NCI-H774 (cell line): ENCODE measurements around the gene HOXA4.

Experiments
- DNase-seq: peaks from one replicate; lab custom pipeline; 2025; lab: John Stamatoyannopoulos, UW

Gene HOXA4

GRCh38 chr7:27105301-27106031 lies 25.1 kb downstream of the HOXA4 start:
- DNase-seq = no peak

- DNase-seq = no peak
These were observed 26.1 kb downstream of the HOXA4 start for GRCh38 chr7:27104341-27105058.

GRCh38 chr7:27103489-27104226 lies 26.9 kb downstream of the HOXA4 start:
- DNase-seq = no peak

GRCh38 chr7:27102581-27103442 lies 27.7 kb downstream of the HOXA4 start, which contains the start of gene HOXA2:
HOXA2 (minus strand) TSS chr7:27102683; CDS start chr7:27102500, 183 bp downstream.
- DNase-seq = no peak

GRCh38 chr7:27101957-27102580 lies 28.5 kb downstream of the HOXA4 start:
- no peak for DNase-seq

- DNase-seq = no peak
These were observed 29.2 kb downstream of the HOXA4 start for GRCh38 chr7:27101171-27101956.

GRCh38 chr7:27100694-27101170 lies 29.8 kb downstream of the HOXA4 start:
- no peak for DNase-seq

- DNase-seq = no peak
These were observed 30.8 kb downstream of the HOXA4 start for GRCh38 chr7:27099453-27100370.

- DNase-seq = no peak
These were observed 31.7 kb downstream of the HOXA4 start for GRCh38 chr7:27098578-27099451.

- no peak for DNase-seq
These were observed 32.6 kb downstream of the HOXA4 start for GRCh38 chr7:27097686-27098577.

- DNase-seq = peak; percentile 8
These were observed 33.6 kb downstream of the HOXA4 start for GRCh38 chr7:27096768-27097514.

GRCh38 chr7:27095897-27096767 lies 34.4 kb downstream of the HOXA4 start, which contains the start of gene HOXA1:
HOXA1 (minus strand) TSS chr7:27096000; CDS start chr7:27095912, 88 bp downstream.
- DNase-seq = peak; percentile 90

GRCh38 chr7:27095050-27095896 lies 35.3 kb downstream of the HOXA4 start:
- no peak for DNase-seq

GRCh38 chr7:27094304-27095049 lies 36.1 kb downstream of the HOXA4 start:
- no peak for DNase-seq
